Measurements from ENCODE around the gene GPATCH1. TPM values are rescaled to one million over a fixed set of nuclear protein-coding genes. Genes with fewer than 3 reads are reported as not detected.
"Not testable (repeated sequence)": the region's sequence is repeated elsewhere in the genome, so short reads cannot be mapped to it uniquely, and the experiment has no call there.

The GPATCH1 gene
- total RNA-seq: 10 to 100 TPM in 3 of 4 donors, 1 to 10 TPM in 1; 6.6 to 32.1 (median 10.6) TPM

GRCh38 chr19:33080761-33081681 lies at the start of gene GPATCH1:
Gene GPATCH1 (plus strand): TSS chr19:33081181. CDS start chr19:33081194, 13 bp downstream.
- DNase-seq (ENCODE audit: low spot score in 2 of 2): peak; percentile 77 to 87
- Histone ChIP-seq H3K9me3 (no peaks in the 10 kb centered on the region), H3K4me3 (peak within 1 kb of the TSS; percentile 64 to 98 (median 76)), H3K27me3 (no peaks in the 10 kb centered on the region), H3K4me1 (peaks cover 0 to 23% (median 12%) of the 10 kb centered on the region in 4 donors), H3K27ac (peak within 1 kb of the TSS; percentile 26 to 84 (median 78)), H3K36me3 (peaks cover 0 to 16% (median 0%) of the 10 kb centered on the region in 3 donors)
- WGBS, 2 donors: 1% methylated on average over 32 to 48 of the region's 62 CpGs
- TF ChIP-seq CTCF (IDR thresholded peaks at IDR 0.05) (peak in 2 of 5 experiments; percentile 14 to 35), POLR2A (IDR thresholded peaks at IDR 0.05) (no peak), EP300 (IDR thresholded peaks at IDR 0.05) (peak; percentile 58 to 89)

GRCh38 chr19:33032218-33032781 lies 48.7 kb upstream of the GPATCH1 start:
- TF ChIP-seq EP300 (IDR thresholded peaks at IDR 0.05): no peak
- no peak for TF ChIP-seq POLR2A (IDR thresholded peaks at IDR 0.05)
- no peak for TF ChIP-seq CTCF (IDR thresholded peaks at IDR 0.05)
- no peaks in the 10 kb centered on the region for H3K36me3 ChIP-seq
- WGBS, 2 donors: 59 to 69% methylated on average over 8 of the region's 8 CpGs
- no peaks in the 10 kb centered on the region for H3K4me1 ChIP-seq
- no peak overlapping the region for H3K4me3 ChIP-seq
- DNase-seq (ENCODE audit: low spot score in 2 of 2): no peak
- H3K9me3 ChIP-seq: peaks cover 0 to 21% (median 0%) of the 10 kb centered on the region in 4 donors
- H3K27ac ChIP-seq: no peak overlapping the region
- no peaks in the 10 kb centered on the region for H3K27me3 ChIP-seq

- Histone ChIP-seq H3K4me1 (no peaks in the 10 kb centered on the region), H3K27ac (no peak overlapping the region), H3K27me3 (no peaks in the 10 kb centered on the region), H3K36me3 (no peaks in the 10 kb centered on the region), H3K9me3 (no peaks in the 10 kb centered on the region), H3K4me3 (no peak overlapping the region)
- TF ChIP-seq CTCF (IDR thresholded peaks at IDR 0.05) (no peak), EP300 (IDR thresholded peaks at IDR 0.05) (no peak), POLR2A (IDR thresholded peaks at IDR 0.05) (no peak)
- 95 to 96% methylated on average over 10 of the region's 10 CpGs for WGBS, 2 donors
- DNase-seq (ENCODE audit: low spot score in 2 of 2): no peak
Measured at GRCh38 chr19:33035461-33035860, 45.5 kb upstream of the GPATCH1 start.

- WGBS, 2 donors: 93 to 96% methylated on average over 28 to 42 of the region's 45 CpGs
- not testable (repeated sequence) for H3K27ac ChIP-seq
Measured at GRCh38 chr19:33036370-33037167, 44.4 kb upstream of the GPATCH1 start.

GRCh38 chr19:33037168-33038025 lies 43.6 kb upstream of the GPATCH1 start:
- not testable (repeated sequence) for H3K9me3 ChIP-seq; H3K4me1 ChIP-seq; H3K4me3 ChIP-seq; DNase-seq (ENCODE audit: low spot score in 2 of 2); H3K27me3 ChIP-seq; H3K27ac ChIP-seq; H3K36me3 ChIP-seq
- 73 to 78% methylated on average over 18 of the region's 18 CpGs for WGBS, 2 donors

More at GRCh38 chr19:33036370-33037167, 44.4 kb upstream of the GPATCH1 start:
- H3K27me3 ChIP-seq; H3K36me3 ChIP-seq; DNase-seq (ENCODE audit: low spot score in 2 of 2); H3K4me3 ChIP-seq; H3K9me3 ChIP-seq; H3K4me1 ChIP-seq: not testable (repeated sequence)

Data from tibial nerve (tissue), 4 donors.